ENCODE measurements around the gene MDM2. TPM values are rescaled to one million over a fixed set of nuclear protein-coding genes. Genes with fewer than 3 reads are reported as not detected.

The MDM2 gene
- total RNA-seq, 1 donor from 2014 or later, result 153 TPM

GRCh38 chr12:68776976-68777610 lies 30.9 kb upstream of the MDM2 start:
- no peaks in the 10 kb centered on the region for H3K4me1 Mint-ChIP-seq (ENCODE audit: low read depth)
- H3K27ac Mint-ChIP-seq, result no peak overlapping the region

GRCh38 chr12:68779280-68779679 lies 28.7 kb upstream of the MDM2 start:
- TF ChIP-seq CTCF (IDR thresholded peaks at IDR 0.05; ENCODE audit: unreplicated experiment), result no peak
- H3K4me3 Mint-ChIP-seq (ENCODE audit: low read depth), result no peak overlapping the region
- DNase-seq (ENCODE audit: low spot score, unreplicated experiment), result no peak
- no peaks in the 10 kb centered on the region for H3K36me3 Mint-ChIP-seq (ENCODE audit: insufficient read depth)
- H3K4me1 Mint-ChIP-seq (ENCODE audit: low read depth), result no peaks in the 10 kb centered on the region
- H3K9me3 Mint-ChIP-seq (ENCODE audit: low read depth), result no peaks in the 10 kb centered on the region
- no peaks in the 10 kb centered on the region for H3K27me3 Mint-ChIP-seq
- H3K27ac Mint-ChIP-seq, result no peak overlapping the region

More at GRCh38 chr12:68776976-68777610, 30.9 kb upstream of the MDM2 start:
- DNase-seq (ENCODE audit: low spot score, unreplicated experiment), result no peak
- H3K36me3 Mint-ChIP-seq (ENCODE audit: insufficient read depth), result no peaks in the 10 kb centered on the region
- H3K9me3 Mint-ChIP-seq (ENCODE audit: low read depth), result no peaks in the 10 kb centered on the region
- no peaks in the 10 kb centered on the region for H3K27me3 Mint-ChIP-seq
- no peak overlapping the region for H3K4me3 Mint-ChIP-seq (ENCODE audit: low read depth)
- no peak for TF ChIP-seq CTCF (IDR thresholded peaks at IDR 0.05; ENCODE audit: unreplicated experiment)

- DNase-seq (ENCODE audit: low spot score, unreplicated experiment), result no peak
- Mint-ChIP-seq H3K27ac (no peak overlapping the region), H3K4me1 (ENCODE audit: low read depth) (no peaks in the 10 kb centered on the region), H3K9me3 (ENCODE audit: low read depth) (no peaks in the 10 kb centered on the region), H3K36me3 (ENCODE audit: insufficient read depth) (no peaks in the 10 kb centered on the region), H3K27me3 (no peaks in the 10 kb centered on the region), H3K4me3 (ENCODE audit: low read depth) (no peak overlapping the region)
- no peak for TF ChIP-seq CTCF (IDR thresholded peaks at IDR 0.05; ENCODE audit: unreplicated experiment)
Measured at GRCh38 chr12:68780731-68781130, 27.2 kb upstream of the MDM2 start.

- no peak overlapping the region for H3K27ac Mint-ChIP-seq
- no peaks in the 10 kb centered on the region for H3K4me1 Mint-ChIP-seq (ENCODE audit: low read depth)
- no peaks in the 10 kb centered on the region for H3K9me3 Mint-ChIP-seq (ENCODE audit: low read depth)
- TF ChIP-seq CTCF (IDR thresholded peaks at IDR 0.05; ENCODE audit: unreplicated experiment), result no peak
- H3K27me3 Mint-ChIP-seq, result no peaks in the 10 kb centered on the region
- no peak for DNase-seq (ENCODE audit: low spot score, unreplicated experiment)
- no peak overlapping the region for H3K4me3 Mint-ChIP-seq (ENCODE audit: low read depth)
- H3K36me3 Mint-ChIP-seq (ENCODE audit: insufficient read depth), result no peaks in the 10 kb centered on the region
Measured at GRCh38 chr12:68781728-68782127, 26.2 kb upstream of the MDM2 start.

- H3K36me3 Mint-ChIP-seq (ENCODE audit: insufficient read depth), result no peaks in the 10 kb centered on the region
- no peaks in the 10 kb centered on the region for H3K27me3 Mint-ChIP-seq
- no peak overlapping the region for H3K4me3 Mint-ChIP-seq (ENCODE audit: low read depth)
- H3K9me3 Mint-ChIP-seq (ENCODE audit: low read depth), result no peaks in the 10 kb centered on the region
- H3K27ac Mint-ChIP-seq, result no peak overlapping the region
- peaks cover 10% of the 10 kb centered on the region for H3K4me1 Mint-ChIP-seq (ENCODE audit: low read depth)
- TF ChIP-seq CTCF (IDR thresholded peaks at IDR 0.05; ENCODE audit: unreplicated experiment), result no peak
- DNase-seq (ENCODE audit: low spot score, unreplicated experiment), result no peak
Measured at GRCh38 chr12:68784015-68784414, 24.0 kb upstream of the MDM2 start.
